Measurements from ENCODE around the gene SULT1E1.

DNA sequence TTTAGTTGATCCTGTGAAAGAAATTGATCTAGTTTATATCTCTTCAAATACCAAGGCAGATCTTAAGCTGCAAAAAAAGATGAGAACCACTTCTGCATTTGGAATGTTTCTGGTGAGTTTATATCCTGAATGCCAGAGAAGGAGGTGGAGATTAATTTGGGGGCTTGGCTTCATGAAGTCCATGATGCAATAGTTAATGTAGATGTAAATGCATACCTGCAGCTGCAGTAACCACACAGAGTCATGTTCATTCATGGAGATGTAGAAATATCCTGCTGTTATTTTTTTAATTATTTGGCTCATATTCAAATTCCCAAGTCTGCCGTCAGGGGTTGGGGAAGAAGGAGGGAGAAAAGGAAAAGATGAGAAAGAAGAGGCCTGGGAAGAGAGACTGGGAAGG is at the start of gene SULT1E1:
- TF ChIP-seq, protein P1, sequence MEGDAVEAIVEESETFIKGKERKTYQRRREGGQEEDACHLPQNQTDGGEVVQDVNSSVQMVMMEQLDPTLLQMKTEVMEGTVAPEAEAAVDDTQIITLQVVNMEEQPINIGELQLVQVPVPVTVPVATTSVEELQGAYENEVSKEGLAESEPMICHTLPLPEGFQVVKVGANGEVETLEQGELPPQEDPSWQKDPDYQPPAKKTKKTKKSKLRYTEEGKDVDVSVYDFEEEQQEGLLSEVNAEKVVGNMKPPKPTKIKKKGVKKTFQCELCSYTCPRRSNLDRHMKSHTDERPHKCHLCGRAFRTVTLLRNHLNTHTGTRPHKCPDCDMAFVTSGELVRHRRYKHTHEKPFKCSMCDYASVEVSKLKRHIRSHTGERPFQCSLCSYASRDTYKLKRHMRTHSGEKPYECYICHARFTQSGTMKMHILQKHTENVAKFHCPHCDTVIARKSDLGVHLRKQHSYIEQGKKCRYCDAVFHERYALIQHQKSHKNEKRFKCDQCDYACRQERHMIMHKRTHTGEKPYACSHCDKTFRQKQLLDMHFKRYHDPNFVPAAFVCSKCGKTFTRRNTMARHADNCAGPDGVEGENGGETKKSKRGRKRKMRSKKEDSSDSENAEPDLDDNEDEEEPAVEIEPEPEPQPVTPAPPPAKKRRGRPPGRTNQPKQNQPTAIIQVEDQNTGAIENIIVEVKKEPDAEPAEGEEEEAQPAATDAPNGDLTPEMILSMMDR (IDR thresholded peaks at IDR 0.05; ENCODE audit: insufficient read depth, low read length) = no peak
- no peak for TF ChIP-seq GABPA (IDR thresholded peaks at IDR 0.05; ENCODE audit: low read depth)
- TF ChIP-seq, protein P2, sequence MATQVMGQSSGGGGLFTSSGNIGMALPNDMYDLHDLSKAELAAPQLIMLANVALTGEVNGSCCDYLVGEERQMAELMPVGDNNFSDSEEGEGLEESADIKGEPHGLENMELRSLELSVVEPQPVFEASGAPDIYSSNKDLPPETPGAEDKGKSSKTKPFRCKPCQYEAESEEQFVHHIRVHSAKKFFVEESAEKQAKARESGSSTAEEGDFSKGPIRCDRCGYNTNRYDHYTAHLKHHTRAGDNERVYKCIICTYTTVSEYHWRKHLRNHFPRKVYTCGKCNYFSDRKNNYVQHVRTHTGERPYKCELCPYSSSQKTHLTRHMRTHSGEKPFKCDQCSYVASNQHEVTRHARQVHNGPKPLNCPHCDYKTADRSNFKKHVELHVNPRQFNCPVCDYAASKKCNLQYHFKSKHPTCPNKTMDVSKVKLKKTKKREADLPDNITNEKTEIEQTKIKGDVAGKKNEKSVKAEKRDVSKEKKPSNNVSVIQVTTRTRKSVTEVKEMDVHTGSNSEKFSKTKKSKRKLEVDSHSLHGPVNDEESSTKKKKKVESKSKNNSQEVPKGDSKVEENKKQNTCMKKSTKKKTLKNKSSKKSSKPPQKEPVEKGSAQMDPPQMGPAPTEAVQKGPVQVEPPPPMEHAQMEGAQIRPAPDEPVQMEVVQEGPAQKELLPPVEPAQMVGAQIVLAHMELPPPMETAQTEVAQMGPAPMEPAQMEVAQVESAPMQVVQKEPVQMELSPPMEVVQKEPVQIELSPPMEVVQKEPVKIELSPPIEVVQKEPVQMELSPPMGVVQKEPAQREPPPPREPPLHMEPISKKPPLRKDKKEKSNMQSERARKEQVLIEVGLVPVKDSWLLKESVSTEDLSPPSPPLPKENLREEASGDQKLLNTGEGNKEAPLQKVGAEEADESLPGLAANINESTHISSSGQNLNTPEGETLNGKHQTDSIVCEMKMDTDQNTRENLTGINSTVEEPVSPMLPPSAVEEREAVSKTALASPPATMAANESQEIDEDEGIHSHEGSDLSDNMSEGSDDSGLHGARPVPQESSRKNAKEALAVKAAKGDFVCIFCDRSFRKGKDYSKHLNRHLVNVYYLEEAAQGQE (IDR thresholded peaks at IDR 0.05; ENCODE audit: insufficient replicate concordance, low read depth) = no peak

Data from HL-60 (cell line).